GM12892 (cell line): ENCODE data around the gene TYW1.

Experiments
- POLR2A ChIP-seq: IDR thresholded peaks from 2 replicates; pipeline ENCODE4 v1.6.1; 2011; ENCODE audit warnings: low read depth, low read length, control low read depth
- POLR2AphosphoS5 ChIP-seq: IDR thresholded peaks from 2 replicates; pipeline ENCODE4 v1.6.1; 2011; ENCODE audit warnings: low read depth, low read length, control low read depth

DNA sequence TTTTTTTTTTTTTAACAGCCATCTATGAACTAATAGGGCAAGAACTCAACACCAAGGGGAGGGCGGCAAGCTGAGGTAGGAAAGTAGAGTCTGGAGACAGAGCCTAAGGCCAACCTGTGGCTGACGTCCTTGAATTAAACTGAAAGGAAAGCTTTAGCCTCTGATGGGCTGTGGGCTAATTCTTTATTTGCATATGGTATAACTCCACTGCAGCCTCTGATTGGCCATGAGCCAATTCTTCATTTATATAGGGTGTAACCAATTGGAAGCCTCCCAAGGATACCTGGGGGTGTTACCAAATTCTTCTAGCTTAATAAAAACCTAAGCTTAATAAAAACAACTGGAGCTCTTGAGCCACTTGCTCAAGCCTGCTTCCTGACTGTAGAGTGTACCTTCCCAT lies 10.3 kb downstream of the TYW1 start:
- TF ChIP-seq POLR2AphosphoS5 (no peak), POLR2A (no peak)
